ENCODE measurements around the gene MBNL3.

DNA sequence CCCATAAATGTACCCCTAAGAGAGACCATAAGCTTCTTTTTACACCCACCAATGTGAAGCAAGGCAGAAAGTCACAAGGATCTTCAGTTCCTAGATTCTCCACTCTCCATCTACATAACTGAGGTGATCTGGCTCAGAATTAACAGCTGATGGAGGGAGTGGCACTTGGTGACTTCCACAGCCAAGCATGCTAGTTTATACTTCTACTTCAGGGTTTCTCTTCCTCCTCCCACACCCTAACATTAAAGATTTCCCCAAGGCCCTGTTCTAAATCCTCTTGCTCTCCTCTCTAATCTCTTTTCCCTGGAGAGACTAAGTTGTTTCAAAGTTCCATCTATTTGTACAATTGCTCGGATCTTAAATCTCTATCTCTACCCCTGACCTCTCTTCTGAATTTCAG is 81.1 kb downstream of the MBNL3 start:
- no peak for TF ChIP-seq POLR2A (IDR thresholded peaks at IDR 0.05)
- TF ChIP-seq, protein P1, sequence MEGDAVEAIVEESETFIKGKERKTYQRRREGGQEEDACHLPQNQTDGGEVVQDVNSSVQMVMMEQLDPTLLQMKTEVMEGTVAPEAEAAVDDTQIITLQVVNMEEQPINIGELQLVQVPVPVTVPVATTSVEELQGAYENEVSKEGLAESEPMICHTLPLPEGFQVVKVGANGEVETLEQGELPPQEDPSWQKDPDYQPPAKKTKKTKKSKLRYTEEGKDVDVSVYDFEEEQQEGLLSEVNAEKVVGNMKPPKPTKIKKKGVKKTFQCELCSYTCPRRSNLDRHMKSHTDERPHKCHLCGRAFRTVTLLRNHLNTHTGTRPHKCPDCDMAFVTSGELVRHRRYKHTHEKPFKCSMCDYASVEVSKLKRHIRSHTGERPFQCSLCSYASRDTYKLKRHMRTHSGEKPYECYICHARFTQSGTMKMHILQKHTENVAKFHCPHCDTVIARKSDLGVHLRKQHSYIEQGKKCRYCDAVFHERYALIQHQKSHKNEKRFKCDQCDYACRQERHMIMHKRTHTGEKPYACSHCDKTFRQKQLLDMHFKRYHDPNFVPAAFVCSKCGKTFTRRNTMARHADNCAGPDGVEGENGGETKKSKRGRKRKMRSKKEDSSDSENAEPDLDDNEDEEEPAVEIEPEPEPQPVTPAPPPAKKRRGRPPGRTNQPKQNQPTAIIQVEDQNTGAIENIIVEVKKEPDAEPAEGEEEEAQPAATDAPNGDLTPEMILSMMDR (IDR thresholded peaks at IDR 0.05 in 4 of 5, conservative IDR thresholded peaks at IDR 0.05 in 1 of 5) = no peak
